Measurements from ENCODE around the gene MCC.
A peak's percentile ranks its signal among the peaks of the same experiment; 100 is the strongest.

MCC gene

DNA sequence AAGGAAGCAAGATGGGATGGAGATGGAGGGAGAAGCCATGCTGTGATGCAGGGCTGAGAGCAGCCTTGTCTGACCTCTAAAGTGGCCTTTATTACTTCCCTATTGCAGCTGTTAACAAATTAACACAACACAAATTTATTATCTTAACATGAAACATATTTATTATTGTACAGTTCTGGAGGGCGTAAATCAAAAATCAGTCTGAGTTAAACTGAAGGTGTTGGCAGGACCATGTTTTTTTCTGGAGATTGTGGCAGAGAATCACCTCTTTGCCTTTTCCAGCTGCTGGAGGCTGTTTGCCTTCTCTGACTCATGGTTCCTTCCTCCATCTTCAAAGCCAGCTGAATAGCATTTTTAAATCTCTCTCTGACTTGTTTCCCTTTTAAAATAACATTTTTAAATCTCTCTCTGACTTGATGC is 7.2 kb upstream of the MCC start:
- peak; percentile 36 for DNase-seq (ENCODE audit: low read depth)
- H3K4me3 ChIP-seq (replicated peaks; ENCODE audit: low read depth, low read length), result no peak overlapping the region
- TF ChIP-seq, protein P1, sequence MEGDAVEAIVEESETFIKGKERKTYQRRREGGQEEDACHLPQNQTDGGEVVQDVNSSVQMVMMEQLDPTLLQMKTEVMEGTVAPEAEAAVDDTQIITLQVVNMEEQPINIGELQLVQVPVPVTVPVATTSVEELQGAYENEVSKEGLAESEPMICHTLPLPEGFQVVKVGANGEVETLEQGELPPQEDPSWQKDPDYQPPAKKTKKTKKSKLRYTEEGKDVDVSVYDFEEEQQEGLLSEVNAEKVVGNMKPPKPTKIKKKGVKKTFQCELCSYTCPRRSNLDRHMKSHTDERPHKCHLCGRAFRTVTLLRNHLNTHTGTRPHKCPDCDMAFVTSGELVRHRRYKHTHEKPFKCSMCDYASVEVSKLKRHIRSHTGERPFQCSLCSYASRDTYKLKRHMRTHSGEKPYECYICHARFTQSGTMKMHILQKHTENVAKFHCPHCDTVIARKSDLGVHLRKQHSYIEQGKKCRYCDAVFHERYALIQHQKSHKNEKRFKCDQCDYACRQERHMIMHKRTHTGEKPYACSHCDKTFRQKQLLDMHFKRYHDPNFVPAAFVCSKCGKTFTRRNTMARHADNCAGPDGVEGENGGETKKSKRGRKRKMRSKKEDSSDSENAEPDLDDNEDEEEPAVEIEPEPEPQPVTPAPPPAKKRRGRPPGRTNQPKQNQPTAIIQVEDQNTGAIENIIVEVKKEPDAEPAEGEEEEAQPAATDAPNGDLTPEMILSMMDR (IDR thresholded peaks at IDR 0.05; ENCODE audit: low read length, missing control alignments), result no peak

DNA sequence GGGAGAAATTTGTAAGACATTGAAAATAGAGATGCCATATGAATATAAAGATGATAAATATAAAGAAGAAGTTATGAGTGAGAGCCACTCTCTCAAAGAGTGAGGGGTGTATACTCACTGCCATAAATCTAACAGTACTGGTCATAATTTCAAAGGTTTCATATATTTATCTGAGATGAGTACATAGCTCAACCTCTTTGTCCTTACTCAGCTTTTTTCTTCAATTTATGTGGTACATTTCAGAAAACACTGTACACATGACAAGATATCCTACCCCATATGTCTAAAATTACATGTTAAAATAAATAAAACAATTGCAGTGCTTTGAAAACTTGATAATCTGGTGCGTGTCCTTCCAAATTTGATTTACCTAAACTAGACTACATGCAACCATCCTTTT is 5.2 kb upstream of the MCC start:
- no peak overlapping the region for H3K4me3 ChIP-seq (replicated peaks; ENCODE audit: low read depth, low read length)
- no peak for DNase-seq (ENCODE audit: low read depth)
- TF ChIP-seq, protein P1 (IDR thresholded peaks at IDR 0.05; ENCODE audit: low read length, missing control alignments), result no peak

DNA sequence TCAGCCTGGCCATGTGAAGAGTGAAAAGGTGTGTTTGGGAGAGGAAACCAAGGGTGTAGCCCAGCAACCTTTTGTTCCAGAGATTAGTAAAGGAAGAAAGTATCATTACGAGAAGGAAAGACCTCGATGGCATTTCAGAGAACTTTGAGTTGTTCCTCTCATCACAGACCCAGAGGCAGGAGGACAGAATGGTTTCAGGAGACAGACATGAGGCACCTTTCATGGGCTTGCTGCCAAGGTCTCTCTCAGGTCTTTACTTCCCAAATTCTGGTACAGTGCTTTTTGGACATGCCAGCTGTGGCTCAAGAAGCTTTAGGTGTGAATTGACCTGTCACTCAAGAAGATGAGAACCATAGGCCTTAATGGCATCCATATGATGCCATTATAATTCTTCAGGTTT is 2.8 kb upstream of the MCC start:
- DNase-seq (ENCODE audit: low read depth), result no peak
- TF ChIP-seq, protein P1 (IDR thresholded peaks at IDR 0.05; ENCODE audit: low read length, missing control alignments), result no peak
- no peak overlapping the region for H3K4me3 ChIP-seq (replicated peaks; ENCODE audit: low read depth, low read length)

DNA sequence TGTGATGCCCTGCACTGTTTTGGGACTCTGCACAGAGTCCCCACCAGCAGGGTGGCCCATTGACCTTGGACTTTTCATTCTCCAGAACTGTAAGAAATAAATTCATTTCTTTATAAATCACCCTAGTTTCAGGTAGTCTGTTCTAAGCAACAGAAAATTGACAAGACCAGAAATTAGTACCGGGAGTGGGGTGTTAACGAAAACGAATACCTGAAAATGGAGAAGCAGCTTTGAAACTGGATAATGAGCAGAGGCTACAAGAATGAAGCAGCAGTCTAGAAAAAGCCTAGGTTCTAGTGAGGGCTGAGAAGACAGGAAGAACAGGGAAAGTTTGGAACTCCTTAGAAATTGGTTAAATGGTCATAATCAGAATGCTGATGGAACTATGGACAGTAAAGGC is 2.1 kb upstream of the MCC start:
- DNase-seq (ENCODE audit: low read depth), result no peak
- no peak overlapping the region for H3K4me3 ChIP-seq (replicated peaks; ENCODE audit: low read depth, low read length)
- TF ChIP-seq, protein P1 (IDR thresholded peaks at IDR 0.05; ENCODE audit: low read length, missing control alignments), result no peak

DNA sequence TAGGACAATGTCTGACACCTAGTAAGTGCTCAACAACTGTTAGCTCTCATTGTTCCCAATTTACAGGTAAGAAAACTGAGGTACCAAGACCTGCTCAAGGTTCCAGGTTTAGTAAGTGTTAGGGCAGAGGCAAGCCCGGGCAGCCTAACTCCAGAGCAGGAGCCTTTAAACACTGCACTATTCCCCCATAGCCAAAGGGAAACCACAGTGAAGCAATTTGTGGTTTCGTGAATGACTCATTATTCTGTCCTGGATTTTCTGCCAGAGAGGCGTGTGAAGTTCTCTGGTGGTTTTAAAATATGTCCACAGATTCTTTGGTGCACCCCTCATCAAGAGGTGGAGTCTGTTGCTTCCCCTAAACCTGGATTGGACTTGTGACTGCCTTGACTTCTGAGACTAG is 1.0 kb upstream of the MCC start:
- TF ChIP-seq, protein P1 (IDR thresholded peaks at IDR 0.05; ENCODE audit: low read length, missing control alignments), result no peak
- H3K4me3 ChIP-seq (replicated peaks; ENCODE audit: low read depth, low read length), result no peak overlapping the region
- peak; percentile 98 for DNase-seq (ENCODE audit: low read depth)

DNA sequence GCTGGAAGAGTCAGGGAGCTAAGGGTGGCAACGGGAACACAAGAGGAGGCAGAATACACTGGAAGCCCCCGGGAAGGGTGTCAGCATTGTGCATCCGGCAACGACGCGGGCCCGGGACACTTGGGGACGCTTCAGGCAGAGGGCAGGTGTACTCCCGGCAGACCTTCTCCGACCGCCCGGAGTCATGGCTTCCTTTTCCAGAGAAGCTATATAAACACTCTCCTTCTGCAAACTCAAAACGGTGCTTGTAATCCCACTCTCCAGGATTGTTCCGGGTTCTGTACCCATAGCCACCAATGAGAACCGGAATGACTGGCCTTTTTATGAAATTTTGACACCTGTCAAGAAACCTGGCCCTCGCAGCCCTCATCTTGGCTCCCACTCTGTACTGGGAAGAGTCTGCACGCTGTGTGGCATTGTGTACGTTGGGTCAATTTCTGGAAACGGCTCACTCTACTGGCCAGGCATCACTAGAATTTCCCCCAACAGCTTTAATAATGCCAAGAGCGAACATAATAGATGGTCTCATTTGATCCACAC is 462 bp upstream of the MCC start:
- TF ChIP-seq, protein P1 (IDR thresholded peaks at IDR 0.05; ENCODE audit: low read length, missing control alignments), result no peak
- H3K4me3 ChIP-seq (replicated peaks; ENCODE audit: low read depth, low read length), result peak overlapping the region; percentile 85
- peak; percentile 8 for DNase-seq (ENCODE audit: low read depth)

DNA sequence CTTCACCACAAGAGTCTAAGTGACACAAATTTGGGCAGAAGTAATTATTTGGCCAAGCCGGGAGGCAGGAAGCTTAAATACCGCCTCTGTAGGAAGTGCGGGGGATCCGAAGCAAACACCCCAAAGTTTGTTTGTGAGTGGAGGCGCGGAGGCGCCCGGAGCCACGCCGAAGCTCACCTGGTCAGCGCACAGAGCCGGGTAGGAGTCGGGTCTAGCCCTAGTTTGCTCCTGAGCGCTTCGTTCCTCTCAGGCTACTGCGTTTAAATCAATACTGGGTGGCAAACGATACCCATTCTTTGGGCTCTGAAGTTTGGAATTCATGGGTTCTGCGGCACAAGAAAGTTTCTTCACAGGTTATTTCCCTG is 855 bp downstream of the MCC start:
- TF ChIP-seq, protein P1 (IDR thresholded peaks at IDR 0.05; ENCODE audit: low read length, missing control alignments), result no peak
- DNase-seq (ENCODE audit: low read depth), result peak; percentile 30
- H3K4me3 ChIP-seq (replicated peaks; ENCODE audit: low read depth, low read length), result peak overlapping the region; percentile 85
